ENCODE measurements around the gene NEB.

DNA sequence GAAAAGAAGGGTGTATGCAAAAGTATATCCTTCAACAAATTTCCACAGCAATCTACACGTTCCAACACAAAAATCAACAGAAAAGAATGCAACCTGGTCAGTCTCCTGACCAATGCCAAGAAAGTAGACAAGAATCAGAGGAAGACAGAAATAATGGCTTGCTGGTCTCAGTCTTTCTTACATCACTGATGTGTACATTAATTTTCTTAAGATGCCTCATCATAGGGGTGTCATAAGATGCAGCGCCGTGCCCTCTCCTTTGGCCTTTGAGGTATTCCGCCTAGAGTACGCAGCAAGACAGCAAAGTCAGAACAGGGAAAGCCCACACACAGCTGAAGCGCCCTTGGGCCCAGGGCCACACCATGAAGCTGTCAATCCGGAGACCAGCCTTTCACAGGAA lies 211.7 kb downstream of the NEB start:
- TF ChIP-seq, protein P1, sequence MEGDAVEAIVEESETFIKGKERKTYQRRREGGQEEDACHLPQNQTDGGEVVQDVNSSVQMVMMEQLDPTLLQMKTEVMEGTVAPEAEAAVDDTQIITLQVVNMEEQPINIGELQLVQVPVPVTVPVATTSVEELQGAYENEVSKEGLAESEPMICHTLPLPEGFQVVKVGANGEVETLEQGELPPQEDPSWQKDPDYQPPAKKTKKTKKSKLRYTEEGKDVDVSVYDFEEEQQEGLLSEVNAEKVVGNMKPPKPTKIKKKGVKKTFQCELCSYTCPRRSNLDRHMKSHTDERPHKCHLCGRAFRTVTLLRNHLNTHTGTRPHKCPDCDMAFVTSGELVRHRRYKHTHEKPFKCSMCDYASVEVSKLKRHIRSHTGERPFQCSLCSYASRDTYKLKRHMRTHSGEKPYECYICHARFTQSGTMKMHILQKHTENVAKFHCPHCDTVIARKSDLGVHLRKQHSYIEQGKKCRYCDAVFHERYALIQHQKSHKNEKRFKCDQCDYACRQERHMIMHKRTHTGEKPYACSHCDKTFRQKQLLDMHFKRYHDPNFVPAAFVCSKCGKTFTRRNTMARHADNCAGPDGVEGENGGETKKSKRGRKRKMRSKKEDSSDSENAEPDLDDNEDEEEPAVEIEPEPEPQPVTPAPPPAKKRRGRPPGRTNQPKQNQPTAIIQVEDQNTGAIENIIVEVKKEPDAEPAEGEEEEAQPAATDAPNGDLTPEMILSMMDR (IDR thresholded peaks at IDR 0.05): no peak
- TF ChIP-seq POLR2AphosphoS5 (IDR thresholded peaks at IDR 0.05): no peak

All from gastroesophageal sphincter (tissue), 3 donors.